HEK293 (cell line): ENCODE data around the gene NMD3.

Experiments
- CTCF ChIA-PET: fragments of 350-600 bp; formaldehyde crosslinking; extraction: SDS; loops from one replicate; lab custom pipeline; 2021; ENCODE audit warnings: antibody characterized with exemption; lab: Yijun Ruan, JAX
- POLR2A ChIA-PET: fragments of 300-600 bp; formaldehyde crosslinking; extraction: SDS; loops from one replicate; lab custom pipeline; 2020; ENCODE audit warnings: antibody characterized with exemption, inconsistent platforms; lab: Yijun Ruan, JAX
- H3K27ac ChIP-seq: fragments of 200-500 bp; sonication (Bioruptor generic); 2 replicates; pipeline ENCODE4 v1.5.1; 2014; ENCODE audit warnings: low read depth, low read length, control low read depth, inconsistent platforms; ENCODE audit errors: extremely low read depth
- H3K36me3 ChIP-seq, 2 experiments: fragments of 200-500 bp in 1 of 2; sonication (Bioruptor generic) in 1 of 2; 1 replicate in 1 of 2; 2 replicates in 1 of 2; pipeline ENCODE4 v1.5.1; 2014 to 2017; ENCODE audit warnings: inconsistent platforms in 2 of 2, low read length in 2 of 2; ENCODE audit not compliant: control insufficient read depth in 2 of 2, insufficient read depth in 1 of 2
- H3K4me1 ChIP-seq: fragments of 200-500 bp; sonication (Bioruptor generic); 2 replicates; pipeline ENCODE4 v1.5.1; 2014; ENCODE audit warnings: mild to moderate bottlenecking, low read length, inconsistent platforms; ENCODE audit not compliant: control insufficient read depth, insufficient read depth
- H3K4me3 ChIP-seq: 2 replicates; pipeline ENCODE4 v1.5.1; 2011; ENCODE audit warnings: low read depth, mild to moderate bottlenecking, control low read depth, low read length, moderate library complexity
- H3K9me3 ChIP-seq: fragments of 200-500 bp; sonication (Bioruptor generic); 2 replicates; pipeline ENCODE4 v1.5.1; 2014; ENCODE audit warnings: low read depth, low read length, inconsistent platforms; ENCODE audit not compliant: control insufficient read depth, insufficient read depth
- BCL11A ChIP-seq: fragments of 450-650 bp; formaldehyde crosslinking; IDR thresholded peaks from 2 replicates; pipeline ENCODE4 v1.5.1; 2016; ENCODE audit warnings: low read depth, missing biosample characterization, missing genetic modification characterization
- KLF16 ChIP-seq: fragments of 450-650 bp; formaldehyde crosslinking; IDR thresholded peaks from 2 replicates; pipeline ENCODE4 v1.5.1; 2017; ENCODE audit warnings: missing biosample characterization, missing genetic modification characterization
- ZBTB17 ChIP-seq: fragments of 450-650 bp; formaldehyde crosslinking; IDR thresholded peaks from 2 replicates; pipeline ENCODE4 v1.5.1; 2016; ENCODE audit warnings: missing biosample characterization, missing genetic modification characterization
- ZNF426 ChIP-seq: fragments of 450-650 bp; formaldehyde crosslinking; IDR thresholded peaks from 2 replicates; pipeline ENCODE4 v1.5.1; 2017; ENCODE audit warnings: missing biosample characterization, missing genetic modification characterization, mild to moderate bottlenecking, inconsistent platforms, moderate library complexity
- ZNF623 ChIP-seq: fragments of 450-650 bp; formaldehyde crosslinking; IDR thresholded peaks from 2 replicates; pipeline ENCODE4 v1.5.1; 2016; ENCODE audit warnings: missing biosample characterization, missing genetic modification characterization
- ZNF654 ChIP-seq: fragments of 450-650 bp; formaldehyde crosslinking; IDR thresholded peaks from 2 replicates; pipeline ENCODE4 v1.5.1; 2016; ENCODE audit warnings: low read depth, missing biosample characterization, missing genetic modification characterization
- TF ChIP-seq, protein P1 (sequence below): fragments of 450-650 bp; formaldehyde crosslinking; IDR thresholded peaks from 2 replicates; pipeline ENCODE4 v1.5.1; 2016; ENCODE audit warnings: missing biosample characterization, missing genetic modification characterization
- TF ChIP-seq, protein P2 (sequence below): fragments of 450-650 bp; formaldehyde crosslinking; IDR thresholded peaks from 2 replicates; pipeline ENCODE4 v1.5.1; 2016; ENCODE audit warnings: missing biosample characterization, missing genetic modification characterization
- TF ChIP-seq, protein P3 (sequence below): fragments of 450-650 bp; formaldehyde crosslinking; IDR thresholded peaks from 2 replicates; pipeline ENCODE4 v1.5.1; 2016; ENCODE audit warnings: missing biosample characterization, missing genetic modification characterization

The NMD3 gene

DNA sequence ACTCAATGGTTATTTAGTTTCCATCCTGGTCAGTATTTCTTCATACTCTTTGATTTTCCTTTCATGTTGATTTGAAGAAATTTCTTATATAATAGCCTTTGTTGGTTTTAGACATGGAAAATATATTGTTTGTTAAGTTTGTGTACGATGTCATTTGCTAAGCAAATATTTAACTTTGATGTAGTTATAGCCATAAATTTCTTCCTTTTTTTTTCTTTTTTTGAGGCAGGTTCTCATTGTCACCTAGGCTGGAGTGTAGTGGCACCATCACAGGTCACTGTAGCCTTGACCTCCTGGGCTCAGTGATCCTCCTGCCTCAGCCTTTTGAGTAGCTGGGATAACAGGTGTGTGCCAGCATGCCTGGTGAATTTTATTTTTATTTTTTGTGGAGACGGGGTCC is 51.4 kb downstream of the NMD3 start (continued):
- TF ChIP-seq, protein P1, sequence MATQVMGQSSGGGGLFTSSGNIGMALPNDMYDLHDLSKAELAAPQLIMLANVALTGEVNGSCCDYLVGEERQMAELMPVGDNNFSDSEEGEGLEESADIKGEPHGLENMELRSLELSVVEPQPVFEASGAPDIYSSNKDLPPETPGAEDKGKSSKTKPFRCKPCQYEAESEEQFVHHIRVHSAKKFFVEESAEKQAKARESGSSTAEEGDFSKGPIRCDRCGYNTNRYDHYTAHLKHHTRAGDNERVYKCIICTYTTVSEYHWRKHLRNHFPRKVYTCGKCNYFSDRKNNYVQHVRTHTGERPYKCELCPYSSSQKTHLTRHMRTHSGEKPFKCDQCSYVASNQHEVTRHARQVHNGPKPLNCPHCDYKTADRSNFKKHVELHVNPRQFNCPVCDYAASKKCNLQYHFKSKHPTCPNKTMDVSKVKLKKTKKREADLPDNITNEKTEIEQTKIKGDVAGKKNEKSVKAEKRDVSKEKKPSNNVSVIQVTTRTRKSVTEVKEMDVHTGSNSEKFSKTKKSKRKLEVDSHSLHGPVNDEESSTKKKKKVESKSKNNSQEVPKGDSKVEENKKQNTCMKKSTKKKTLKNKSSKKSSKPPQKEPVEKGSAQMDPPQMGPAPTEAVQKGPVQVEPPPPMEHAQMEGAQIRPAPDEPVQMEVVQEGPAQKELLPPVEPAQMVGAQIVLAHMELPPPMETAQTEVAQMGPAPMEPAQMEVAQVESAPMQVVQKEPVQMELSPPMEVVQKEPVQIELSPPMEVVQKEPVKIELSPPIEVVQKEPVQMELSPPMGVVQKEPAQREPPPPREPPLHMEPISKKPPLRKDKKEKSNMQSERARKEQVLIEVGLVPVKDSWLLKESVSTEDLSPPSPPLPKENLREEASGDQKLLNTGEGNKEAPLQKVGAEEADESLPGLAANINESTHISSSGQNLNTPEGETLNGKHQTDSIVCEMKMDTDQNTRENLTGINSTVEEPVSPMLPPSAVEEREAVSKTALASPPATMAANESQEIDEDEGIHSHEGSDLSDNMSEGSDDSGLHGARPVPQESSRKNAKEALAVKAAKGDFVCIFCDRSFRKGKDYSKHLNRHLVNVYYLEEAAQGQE (tag by site-specific recombination), result no peak
- TF ChIP-seq KLF16 (tag by site-specific recombination) (no peak), ZNF623 (tag by site-specific recombination) (no peak), BCL11A (tag by site-specific recombination) (no peak), ZBTB17 (tag by site-specific recombination) (no peak)

DNA sequence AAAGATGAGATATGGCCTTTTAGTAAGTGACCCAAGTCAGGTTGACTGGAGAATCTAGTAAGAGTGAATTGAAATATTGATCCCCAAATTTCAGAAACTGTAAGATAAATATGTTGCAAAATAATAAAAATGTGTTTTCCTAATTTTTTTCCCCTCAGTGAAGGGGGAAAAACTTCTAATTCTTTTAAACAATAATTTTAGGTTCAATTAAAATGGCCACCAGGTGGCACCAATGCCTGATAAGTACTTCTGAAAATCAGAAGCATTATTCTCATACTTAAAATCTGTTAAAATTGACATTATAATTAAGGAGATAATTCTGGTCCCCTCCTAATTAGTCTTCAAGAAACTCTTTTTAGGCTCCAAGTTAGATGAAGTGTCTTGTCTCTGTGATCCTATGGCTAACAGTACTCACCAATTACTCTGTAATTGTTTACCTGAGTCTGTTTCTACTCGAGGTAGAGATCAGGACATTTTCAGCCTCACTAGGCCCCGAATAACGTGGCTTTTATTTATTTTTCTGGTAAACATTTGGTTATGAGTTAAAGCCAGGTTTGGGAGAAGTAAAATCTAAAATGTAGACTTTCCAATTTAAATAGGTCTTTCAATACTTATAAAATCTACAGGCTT is 52.6 kb downstream of the NMD3 start:
- TF ChIP-seq, protein P2, sequence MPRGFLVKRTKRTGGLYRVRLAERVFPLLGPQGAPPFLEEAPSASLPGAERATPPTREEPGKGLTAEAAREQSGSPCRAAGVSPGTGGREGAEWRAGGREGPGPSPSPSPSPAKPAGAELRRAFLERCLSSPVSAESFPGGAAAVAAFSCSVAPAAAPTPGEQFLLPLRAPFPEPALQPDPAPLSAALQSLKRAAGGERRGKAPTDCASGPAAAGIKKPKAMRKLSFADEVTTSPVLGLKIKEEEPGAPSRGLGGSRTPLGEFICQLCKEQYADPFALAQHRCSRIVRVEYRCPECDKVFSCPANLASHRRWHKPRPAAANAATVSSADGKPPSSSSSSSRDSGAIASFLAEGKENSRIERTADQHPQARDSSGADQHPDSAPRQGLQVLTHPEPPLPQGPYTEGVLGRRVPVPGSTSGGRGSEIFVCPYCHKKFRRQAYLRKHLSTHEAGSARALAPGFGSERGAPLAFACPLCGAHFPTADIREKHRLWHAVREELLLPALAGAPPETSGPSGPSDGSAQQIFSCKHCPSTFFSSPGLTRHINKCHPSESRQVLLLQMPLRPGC (tag by site-specific recombination), result no peak
- peak; percentile 40 for TF ChIP-seq ZBTB17 (tag by site-specific recombination)
- peak; percentile 38 for TF ChIP-seq ZNF654 (tag by site-specific recombination)
- Histone ChIP-seq H3K9me3 (no peaks in the 10 kb centered on the region), H3K4me3 (no peak overlapping the region), H3K36me3 (peaks cover 0 to 12% of the 10 kb centered on the region in 2 experiments; a peak in 1 of 3 replicates), H3K27ac (no peak overlapping the region), H3K4me1 (no peaks in the 10 kb centered on the region)
- CTCF ChIA-PET, result interaction anchor here (0.8 to 2.9 kb wide), 8 partner anchors 10 to 709 kb away, joined by 3 to 14 read pairs (median 4); no protein-coding TSS in a partner anchor
- POLR2A ChIA-PET, result no interaction called here

DNA sequence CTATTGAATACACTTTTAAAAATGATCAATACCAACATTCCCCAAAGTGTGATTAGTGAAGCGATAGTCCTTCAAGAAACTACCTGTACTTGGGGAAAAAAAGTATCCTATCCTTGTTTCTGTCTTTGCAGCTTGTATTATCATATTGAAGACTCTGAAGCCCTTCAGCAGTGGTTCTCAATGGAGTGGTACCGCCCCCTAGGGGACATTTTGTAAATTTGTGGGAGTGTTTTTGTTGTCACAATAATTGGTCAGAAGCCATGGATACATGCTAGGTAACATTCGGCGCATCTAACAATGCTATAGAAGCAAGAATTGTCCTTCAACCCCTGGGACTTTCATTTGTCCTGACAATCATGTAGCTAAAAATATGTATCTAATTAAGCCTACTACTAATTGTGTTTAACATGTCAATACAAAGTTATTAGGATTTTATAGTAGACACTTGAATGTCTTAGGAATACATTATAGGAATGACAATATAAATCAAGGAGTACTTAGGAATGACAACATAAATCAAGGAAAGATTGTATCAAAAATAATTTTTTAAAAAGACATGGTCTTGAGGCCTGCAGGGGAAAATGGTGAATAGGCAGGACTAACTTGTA is 53.7 kb downstream of the NMD3 start:
- Histone ChIP-seq H3K27ac (no peak overlapping the region), H3K36me3 (peaks cover 0 to 12% of the 10 kb centered on the region in 2 experiments; a peak in 1 of 3 replicates), H3K4me3 (no peak overlapping the region), H3K4me1 (no peaks in the 10 kb centered on the region), H3K9me3 (no peaks in the 10 kb centered on the region)
- ChIA-PET POLR2A (no interaction called here), CTCF (interaction anchor here (0.5 to 2.9 kb wide), 31 partner anchors 8 to 710 kb away, joined by 3 to 14 read pairs (median 4); no protein-coding TSS in a partner anchor)
- TF ChIP-seq ZNF426 (no peak), ZNF654 (tag by site-specific recombination) (peak; percentile 17; the same call in 1 of the 2 replicates)
- TF ChIP-seq, protein P3, sequence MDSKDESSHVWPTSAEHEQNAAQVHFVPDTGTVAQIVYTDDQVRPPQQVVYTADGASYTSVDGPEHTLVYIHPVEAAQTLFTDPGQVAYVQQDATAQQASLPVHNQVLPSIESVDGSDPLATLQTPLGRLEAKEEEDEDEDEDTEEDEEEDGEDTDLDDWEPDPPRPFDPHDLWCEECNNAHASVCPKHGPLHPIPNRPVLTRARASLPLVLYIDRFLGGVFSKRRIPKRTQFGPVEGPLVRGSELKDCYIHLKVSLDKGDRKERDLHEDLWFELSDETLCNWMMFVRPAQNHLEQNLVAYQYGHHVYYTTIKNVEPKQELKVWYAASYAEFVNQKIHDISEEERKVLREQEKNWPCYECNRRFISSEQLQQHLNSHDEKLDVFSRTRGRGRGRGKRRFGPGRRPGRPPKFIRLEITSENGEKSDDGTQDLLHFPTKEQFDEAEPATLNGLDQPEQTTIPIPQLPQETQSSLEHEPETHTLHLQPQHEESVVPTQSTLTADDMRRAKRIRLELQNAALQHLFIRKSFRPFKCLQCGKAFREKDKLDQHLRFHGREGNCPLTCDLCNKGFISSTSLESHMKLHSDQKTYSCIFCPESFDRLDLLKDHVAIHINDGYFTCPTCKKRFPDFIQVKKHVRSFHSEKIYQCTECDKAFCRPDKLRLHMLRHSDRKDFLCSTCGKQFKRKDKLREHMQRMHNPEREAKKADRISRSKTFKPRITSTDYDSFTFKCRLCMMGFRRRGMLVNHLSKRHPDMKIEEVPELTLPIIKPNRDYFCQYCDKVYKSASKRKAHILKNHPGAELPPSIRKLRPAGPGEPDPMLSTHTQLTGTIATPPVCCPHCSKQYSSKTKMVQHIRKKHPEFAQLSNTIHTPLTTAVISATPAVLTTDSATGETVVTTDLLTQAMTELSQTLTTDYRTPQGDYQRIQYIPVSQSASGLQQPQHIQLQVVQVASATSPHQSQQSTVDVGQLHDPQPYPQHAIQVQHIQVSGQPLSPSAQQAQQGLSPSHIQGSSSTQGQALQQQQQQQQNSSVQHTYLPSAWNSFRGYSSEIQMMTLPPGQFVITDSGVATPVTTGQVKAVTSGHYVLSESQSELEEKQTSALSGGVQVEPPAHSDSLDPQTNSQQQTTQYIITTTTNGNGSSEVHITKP (tag by site-specific recombination), result no peak
